ENCODE data around the gene ABHD2. TPM values are rescaled to one million over a fixed set of nuclear protein-coding genes. Genes with fewer than 3 reads are reported as not detected.

Gene ABHD2
- total and polyA plus RNA-seq, 9 of the 15 experiments (the other 6 are each of a cell fraction or from before 2014, with no cell fraction given), result 16.9 to 99.8 (median 47.5) TPM

DNA sequence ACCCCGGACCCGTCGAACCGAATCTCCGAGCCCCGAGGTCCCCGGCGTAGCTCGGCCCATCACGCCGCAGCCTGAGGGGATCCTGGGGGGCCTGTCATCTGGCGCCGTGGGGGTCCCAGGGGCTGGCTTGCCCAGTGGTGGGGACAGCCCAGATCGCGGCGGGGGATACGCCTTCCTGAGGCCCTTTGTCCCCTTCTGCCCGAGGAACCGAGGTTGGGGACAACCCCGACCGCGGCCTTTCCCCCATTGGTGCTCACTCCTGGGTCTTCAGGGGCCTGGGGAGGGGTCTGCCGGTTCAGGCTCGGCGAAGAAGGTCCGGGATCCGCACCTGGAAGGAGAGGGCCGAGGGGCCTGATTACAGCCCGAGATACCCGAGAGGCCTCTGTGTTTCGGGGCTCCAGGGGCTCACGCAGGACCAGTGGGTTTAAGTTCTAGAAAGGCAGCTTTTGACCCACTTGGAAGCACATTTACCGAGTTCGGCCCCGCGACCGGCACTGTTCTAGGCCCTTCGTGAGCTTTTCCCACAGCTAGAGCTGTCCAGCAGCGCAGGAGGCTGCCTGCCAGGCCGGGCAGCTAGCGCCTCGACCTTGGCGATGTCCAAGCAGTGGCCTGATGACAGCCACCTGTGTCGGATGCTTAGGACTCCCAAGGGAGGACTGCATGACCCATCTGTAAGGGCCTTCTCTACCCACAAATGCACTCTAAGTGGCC, 504 bp downstream of the ABHD2 start (continued):
- TF ChIP-seq, protein P1, sequence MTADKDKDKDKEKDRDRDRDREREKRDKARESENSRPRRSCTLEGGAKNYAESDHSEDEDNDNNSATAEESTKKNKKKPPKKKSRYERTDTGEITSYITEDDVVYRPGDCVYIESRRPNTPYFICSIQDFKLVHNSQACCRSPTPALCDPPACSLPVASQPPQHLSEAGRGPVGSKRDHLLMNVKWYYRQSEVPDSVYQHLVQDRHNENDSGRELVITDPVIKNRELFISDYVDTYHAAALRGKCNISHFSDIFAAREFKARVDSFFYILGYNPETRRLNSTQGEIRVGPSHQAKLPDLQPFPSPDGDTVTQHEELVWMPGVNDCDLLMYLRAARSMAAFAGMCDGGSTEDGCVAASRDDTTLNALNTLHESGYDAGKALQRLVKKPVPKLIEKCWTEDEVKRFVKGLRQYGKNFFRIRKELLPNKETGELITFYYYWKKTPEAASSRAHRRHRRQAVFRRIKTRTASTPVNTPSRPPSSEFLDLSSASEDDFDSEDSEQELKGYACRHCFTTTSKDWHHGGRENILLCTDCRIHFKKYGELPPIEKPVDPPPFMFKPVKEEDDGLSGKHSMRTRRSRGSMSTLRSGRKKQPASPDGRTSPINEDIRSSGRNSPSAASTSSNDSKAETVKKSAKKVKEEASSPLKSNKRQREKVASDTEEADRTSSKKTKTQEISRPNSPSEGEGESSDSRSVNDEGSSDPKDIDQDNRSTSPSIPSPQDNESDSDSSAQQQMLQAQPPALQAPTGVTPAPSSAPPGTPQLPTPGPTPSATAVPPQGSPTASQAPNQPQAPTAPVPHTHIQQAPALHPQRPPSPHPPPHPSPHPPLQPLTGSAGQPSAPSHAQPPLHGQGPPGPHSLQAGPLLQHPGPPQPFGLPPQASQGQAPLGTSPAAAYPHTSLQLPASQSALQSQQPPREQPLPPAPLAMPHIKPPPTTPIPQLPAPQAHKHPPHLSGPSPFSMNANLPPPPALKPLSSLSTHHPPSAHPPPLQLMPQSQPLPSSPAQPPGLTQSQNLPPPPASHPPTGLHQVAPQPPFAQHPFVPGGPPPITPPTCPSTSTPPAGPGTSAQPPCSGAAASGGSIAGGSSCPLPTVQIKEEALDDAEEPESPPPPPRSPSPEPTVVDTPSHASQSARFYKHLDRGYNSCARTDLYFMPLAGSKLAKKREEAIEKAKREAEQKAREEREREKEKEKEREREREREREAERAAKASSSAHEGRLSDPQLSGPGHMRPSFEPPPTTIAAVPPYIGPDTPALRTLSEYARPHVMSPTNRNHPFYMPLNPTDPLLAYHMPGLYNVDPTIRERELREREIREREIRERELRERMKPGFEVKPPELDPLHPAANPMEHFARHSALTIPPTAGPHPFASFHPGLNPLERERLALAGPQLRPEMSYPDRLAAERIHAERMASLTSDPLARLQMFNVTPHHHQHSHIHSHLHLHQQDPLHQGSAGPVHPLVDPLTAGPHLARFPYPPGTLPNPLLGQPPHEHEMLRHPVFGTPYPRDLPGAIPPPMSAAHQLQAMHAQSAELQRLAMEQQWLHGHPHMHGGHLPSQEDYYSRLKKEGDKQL (CRISPR knock-in tag; IDR thresholded peaks at IDR 0.05; ENCODE audit: borderline replicate concordance), result 0 out of 2 replicates have a peak, but pooled peaks have one; percentile 33
- TF ChIP-seq ILK (tag; IDR thresholded peaks at IDR 0.05; ENCODE audit: borderline replicate concordance, low read depth) (no peak), ZSCAN29 (IDR thresholded peaks at IDR 0.05) (0 out of 2 replicates have a peak, but pooled peaks have one; percentile 34), RBFOX2 (IDR thresholded peaks at IDR 0.05; ENCODE audit: low read depth, low read length) (peak; percentile 56; the same call in 1 of the 2 replicates), ZNF274 (IDR thresholded peaks at IDR 0.05; ENCODE audit: borderline replicate concordance, low read depth, low read length) (no peak), KDM2B (CRISPR knock-in tag; IDR thresholded peaks at IDR 0.05) (0 out of 2 replicates have a peak, but pooled peaks have one; percentile 26), EHMT2 (IDR thresholded peaks at IDR 0.05) (peak; percentile 41; the same call in 1 of the 2 replicates), NFYB (IDR thresholded peaks at IDR 0.05; ENCODE audit: extremely low read depth, insufficient read length) (no peak), ZNF431 (CRISPR knock-in tag; IDR thresholded peaks at IDR 0.05) (0 out of 2 replicates have a peak, but pooled peaks have one; percentile 26), ZBTB7A (IDR thresholded peaks at IDR 0.05; ENCODE audit: borderline replicate concordance, control insufficient read depth, low read depth, low read length) (peak; percentile 38; the same call in 1 of the 2 replicates), E2F3 (CRISPR knock-in tag; IDR thresholded peaks at IDR 0.05) (no peak), ADNP (tag; IDR thresholded peaks at IDR 0.05) (no peak)
- TF ChIP-seq, protein P2, sequence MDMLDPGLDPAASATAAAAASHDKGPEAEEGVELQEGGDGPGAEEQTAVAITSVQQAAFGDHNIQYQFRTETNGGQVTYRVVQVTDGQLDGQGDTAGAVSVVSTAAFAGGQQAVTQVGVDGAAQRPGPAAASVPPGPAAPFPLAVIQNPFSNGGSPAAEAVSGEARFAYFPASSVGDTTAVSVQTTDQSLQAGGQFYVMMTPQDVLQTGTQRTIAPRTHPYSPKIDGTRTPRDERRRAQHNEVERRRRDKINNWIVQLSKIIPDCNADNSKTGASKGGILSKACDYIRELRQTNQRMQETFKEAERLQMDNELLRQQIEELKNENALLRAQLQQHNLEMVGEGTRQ (CRISPR knock-in tag; IDR thresholded peaks at IDR 0.05), result no peak
- TF ChIP-seq, protein P3, sequence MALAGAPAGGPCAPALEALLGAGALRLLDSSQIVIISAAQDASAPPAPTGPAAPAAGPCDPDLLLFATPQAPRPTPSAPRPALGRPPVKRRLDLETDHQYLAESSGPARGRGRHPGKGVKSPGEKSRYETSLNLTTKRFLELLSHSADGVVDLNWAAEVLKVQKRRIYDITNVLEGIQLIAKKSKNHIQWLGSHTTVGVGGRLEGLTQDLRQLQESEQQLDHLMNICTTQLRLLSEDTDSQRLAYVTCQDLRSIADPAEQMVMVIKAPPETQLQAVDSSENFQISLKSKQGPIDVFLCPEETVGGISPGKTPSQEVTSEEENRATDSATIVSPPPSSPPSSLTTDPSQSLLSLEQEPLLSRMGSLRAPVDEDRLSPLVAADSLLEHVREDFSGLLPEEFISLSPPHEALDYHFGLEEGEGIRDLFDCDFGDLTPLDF (CRISPR knock-in tag; IDR thresholded peaks at IDR 0.05), result peak; percentile 34; the same call in 1 of the 2 replicates
- TF ChIP-seq, protein P4, sequence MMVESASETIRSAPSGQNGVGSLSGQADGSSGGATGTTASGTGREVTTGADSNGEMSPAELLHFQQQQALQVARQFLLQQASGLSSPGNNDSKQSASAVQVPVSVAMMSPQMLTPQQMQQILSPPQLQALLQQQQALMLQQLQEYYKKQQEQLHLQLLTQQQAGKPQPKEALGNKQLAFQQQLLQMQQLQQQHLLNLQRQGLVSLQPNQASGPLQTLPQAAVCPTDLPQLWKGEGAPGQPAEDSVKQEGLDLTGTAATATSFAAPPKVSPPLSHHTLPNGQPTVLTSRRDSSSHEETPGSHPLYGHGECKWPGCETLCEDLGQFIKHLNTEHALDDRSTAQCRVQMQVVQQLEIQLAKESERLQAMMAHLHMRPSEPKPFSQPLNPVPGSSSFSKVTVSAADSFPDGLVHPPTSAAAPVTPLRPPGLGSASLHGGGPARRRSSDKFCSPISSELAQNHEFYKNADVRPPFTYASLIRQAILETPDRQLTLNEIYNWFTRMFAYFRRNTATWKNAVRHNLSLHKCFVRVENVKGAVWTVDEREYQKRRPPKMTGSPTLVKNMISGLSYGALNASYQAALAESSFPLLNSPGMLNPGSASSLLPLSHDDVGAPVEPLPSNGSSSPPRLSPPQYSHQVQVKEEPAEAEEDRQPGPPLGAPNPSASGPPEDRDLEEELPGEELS (CRISPR knock-in tag; IDR thresholded peaks at IDR 0.05; ENCODE audit: borderline replicate concordance), result no peak
